SK-N-SH (cell line): ENCODE data around the gene SMARCA4. TPM values are rescaled to one million over a fixed set of nuclear protein-coding genes. Genes with fewer than 3 reads are reported as not detected.

Experiments used
- CTCF ChIA-PET: fragments of 300-600, 350-600 bp; formaldehyde crosslinking; extraction: SDS; loops from one replicate; lab custom pipeline; 2021; lab: Yijun Ruan, JAX
- POLR2A ChIA-PET: fragments of 350-600 bp; sonication (Branson Sonifier 250); formaldehyde crosslinking; extraction: SDS; loops from one replicate; lab custom pipeline; 2020; ENCODE audit warnings: antibody characterized with exemption, inconsistent platforms; lab: Yijun Ruan, JAX
- DNase-seq: peaks from one replicate; pipeline ENCODE4 v3.0.0; 2012
- H2AFZ ChIP-seq: fragments of 200-600 bp; sonication (generic); 2 replicates; pipeline ENCODE4 v1.8.1; 2016; ENCODE audit warnings: antibody characterized with exemption, mild to moderate bottlenecking, low read depth
- H3F3A ChIP-seq: fragments of 200-600 bp; sonication (generic); replicated peaks from 2 replicates; pipeline ENCODE3; 2016; ENCODE audit warnings: antibody characterized with exemption, mild to moderate bottlenecking; ENCODE audit not compliant: insufficient read depth
- H3K27ac ChIP-seq, 2 experiments: fragments of 200-500 bp in 1 of 2; fragments of 200-600 bp in 1 of 2; sonication (Bioruptor generic) in 1 of 2; sonication (generic), shearing (Covaris generic) in 1 of 2; 2 replicates each; pipeline versions ENCODE4 v1.5.1 to v1.6.1; 2014 to 2016; ENCODE audit warnings: low read depth in 2 of 2, inconsistent platforms in 1 of 2, low read length in 1 of 2, mild to moderate bottlenecking in 1 of 2, mixed read lengths in 1 of 2
- H3K27me3 ChIP-seq: fragments of 200-600 bp; sonication (generic), shearing (Covaris generic); 2 replicates; pipeline ENCODE4 v1.6.1; 2016; ENCODE audit warnings: mixed run types; ENCODE audit not compliant: insufficient read depth
- H3K36me3 ChIP-seq, 2 experiments: fragments of 200-500 bp in 1 of 2; fragments of 200-600 bp in 1 of 2; sonication (Bioruptor generic) in 1 of 2; sonication (generic) in 1 of 2; replicated peaks in 1 of 2; 2 replicates each; pipeline versions ENCODE3 to v1.5.1; 2014 to 2016; ENCODE audit warnings: low read length in 1 of 2, mild to moderate bottlenecking in 1 of 2; ENCODE audit not compliant: insufficient read depth in 2 of 2, control insufficient read depth in 1 of 2
- H3K4me1 ChIP-seq, 2 experiments: fragments of 200-500 bp in 1 of 2; fragments of 200-600 bp in 1 of 2; sonication (Bioruptor generic) in 1 of 2; sonication (generic), shearing (Covaris generic) in 1 of 2; 2 replicates each; pipeline versions ENCODE4 v1.5.1 to v1.6.1; 2014 to 2016; ENCODE audit warnings: low read depth in 1 of 2, low read length in 1 of 2, mixed run types in 1 of 2; ENCODE audit not compliant: insufficient read depth in 2 of 2, control insufficient read depth in 1 of 2
- H3K4me2 ChIP-seq: fragments of 200-600 bp; sonication (generic), shearing (Covaris generic); 2 replicates; pipeline ENCODE4 v1.6.1; 2017; ENCODE audit warnings: mixed run types
- H3K4me3 ChIP-seq, 2 experiments: fragments of 200-500 bp in 1 of 2; fragments of 200-600 bp in 1 of 2; sonication (Bioruptor generic) in 1 of 2; sonication (generic), shearing (Covaris generic) in 1 of 2; 2 replicates each; pipeline versions ENCODE4 v1.5.1 to v1.8.1; 2014 to 2016; ENCODE audit warnings: low read depth in 2 of 2, inconsistent platforms in 1 of 2, low read length in 1 of 2, mild to moderate bottlenecking in 1 of 2, mixed read lengths in 1 of 2, moderate library complexity in 1 of 2
- H3K79me2 ChIP-seq: fragments of 200-600 bp; sonication (generic); 2 replicates; pipeline ENCODE4 v1.8.1; 2017; ENCODE audit warnings: mild to moderate bottlenecking; ENCODE audit not compliant: insufficient read depth
- H3K9ac ChIP-seq: fragments of 200-600 bp; sonication (generic); 2 replicates; pipeline ENCODE4 v1.6.1; 2017; ENCODE audit warnings: mixed run types
- H3K9me2 ChIP-seq: fragments of 200-600 bp; sonication (generic); 2 replicates; pipeline ENCODE4 v1.6.1; 2017; ENCODE audit warnings: mixed run types
- H3K9me3 ChIP-seq: fragments of 200-600 bp; sonication (generic); 2 replicates; pipeline ENCODE4 v1.6.1; 2017; ENCODE audit warnings: mixed run types, mild to moderate bottlenecking, moderate library complexity
- H4K20me1 ChIP-seq: fragments of 200-600 bp; sonication (generic); 2 replicates; pipeline ENCODE4 v1.6.1; 2017; ENCODE audit warnings: mild to moderate bottlenecking, mixed run types; ENCODE audit not compliant: insufficient read depth
- CHD2 ChIP-seq: fragments of 150-350 bp; IDR thresholded peaks from 2 replicates; pipeline ENCODE4 v1.6.1; 2018; ENCODE audit warnings: low read length; ENCODE audit not compliant: partially characterized antibody
- EZH2phosphoT487 ChIP-seq: fragments of 200-600 bp; sonication (generic); IDR thresholded peaks from 2 replicates; pipeline ENCODE4 v1.6.1; 2017; ENCODE audit warnings: low read depth, mixed run types, mild to moderate bottlenecking, antibody characterized with exemption, moderate library complexity, borderline replicate concordance
- FOSL2 ChIP-seq: IDR thresholded peaks from 2 replicates; pipeline ENCODE4 v1.4.0; 2012; ENCODE audit warnings: low read depth, mild to moderate bottlenecking, moderate library complexity, borderline replicate concordance
- FOXM1 ChIP-seq: IDR thresholded peaks from 2 replicates; pipeline ENCODE4 v1.4.0; 2012; ENCODE audit warnings: low read depth, mild to moderate bottlenecking
- GABPA ChIP-seq: IDR thresholded peaks from 2 replicates; pipeline ENCODE4 v1.4.0; 2012; ENCODE audit warnings: low read depth, mild to moderate bottlenecking
- GATA2 ChIP-seq: sonication (generic); formaldehyde crosslinking; IDR thresholded peaks from 2 replicates; pipeline ENCODE4 v1.5.0; 2020; ENCODE audit warnings: mild to moderate bottlenecking, missing genetic modification reagents
- JUND ChIP-seq: IDR thresholded peaks from 2 replicates; pipeline ENCODE4 v1.4.0; 2012
- MAX ChIP-seq: IDR thresholded peaks from 2 replicates; pipeline ENCODE4 v1.4.0; 2012; ENCODE audit warnings: low read depth
- NFIC ChIP-seq: IDR thresholded peaks from 2 replicates; pipeline ENCODE4 v1.4.0; 2012; ENCODE audit warnings: borderline replicate concordance
- NRF1 ChIP-seq: IDR thresholded peaks from 2 replicates; pipeline ENCODE4 v1.6.1; 2012; ENCODE audit warnings: low read depth, mild to moderate bottlenecking, low read length
- PBX3 ChIP-seq: IDR thresholded peaks from 2 replicates; pipeline ENCODE4; 2012
- RAD21 ChIP-seq: IDR thresholded peaks from 2 replicates; pipeline ENCODE4 v1.6.1; 2012; ENCODE audit warnings: mild to moderate bottlenecking, low read length
- RCOR1 ChIP-seq: fragments of 150-350 bp; IDR thresholded peaks from 2 replicates; pipeline ENCODE4 v1.6.1; 2017; ENCODE audit warnings: antibody characterized with exemption, low read length
- REST ChIP-seq: IDR thresholded peaks from 2 replicates; pipeline ENCODE4 v1.6.1; 2012; ENCODE audit warnings: mild to moderate bottlenecking, low read depth, low read length, moderate library complexity
- TAF1 ChIP-seq: IDR thresholded peaks from 2 replicates; pipeline ENCODE4 v1.6.1; 2012; ENCODE audit warnings: low read depth, mild to moderate bottlenecking, low read length, moderate library complexity, borderline replicate concordance
- TCF12 ChIP-seq: IDR thresholded peaks from 2 replicates; pipeline ENCODE4 v1.4.0; 2012
- USF2 ChIP-seq: fragments of 150-350 bp; IDR thresholded peaks from 2 replicates; pipeline ENCODE4 v1.6.1; 2017; ENCODE audit warnings: antibody characterized with exemption, low read length, low read depth, borderline replicate concordance
- WGBS: methylation state at CpG from one replicate; pipeline ENCODE4 v1.1.6; 2017; ENCODE audit warnings: low lambda C conversion rate; 5-methylcytosine and 5-hydroxymethylcytosine counted together
- polyA plus RNA-seq, 3 experiments: library from polyadenylated mRNA; depleted of rRNA; stranded (reverse); fragments of >200 nt; gene quantifications; 2 replicates each; pipeline ENCODE4 v1.2.3, GENCODE V29; 2012
- TF ChIP-seq, protein P1 (sequence below): IDR thresholded peaks from 2 replicates; pipeline ENCODE4 v1.4.0; 2012; ENCODE audit warnings: low read depth, borderline replicate concordance
- TF ChIP-seq, protein P2 (sequence below): fragments of 200-600 bp; sonication (generic); IDR thresholded peaks from 2 replicates; pipeline ENCODE4 v1.6.1; 2017; ENCODE audit warnings: antibody characterized with exemption, mild to moderate bottlenecking, moderate library complexity

The SMARCA4 gene
- polyA plus RNA-seq, 1 of the 3 experiments (the other 2 are of a cell fraction) = 90.7 TPM

DNA sequence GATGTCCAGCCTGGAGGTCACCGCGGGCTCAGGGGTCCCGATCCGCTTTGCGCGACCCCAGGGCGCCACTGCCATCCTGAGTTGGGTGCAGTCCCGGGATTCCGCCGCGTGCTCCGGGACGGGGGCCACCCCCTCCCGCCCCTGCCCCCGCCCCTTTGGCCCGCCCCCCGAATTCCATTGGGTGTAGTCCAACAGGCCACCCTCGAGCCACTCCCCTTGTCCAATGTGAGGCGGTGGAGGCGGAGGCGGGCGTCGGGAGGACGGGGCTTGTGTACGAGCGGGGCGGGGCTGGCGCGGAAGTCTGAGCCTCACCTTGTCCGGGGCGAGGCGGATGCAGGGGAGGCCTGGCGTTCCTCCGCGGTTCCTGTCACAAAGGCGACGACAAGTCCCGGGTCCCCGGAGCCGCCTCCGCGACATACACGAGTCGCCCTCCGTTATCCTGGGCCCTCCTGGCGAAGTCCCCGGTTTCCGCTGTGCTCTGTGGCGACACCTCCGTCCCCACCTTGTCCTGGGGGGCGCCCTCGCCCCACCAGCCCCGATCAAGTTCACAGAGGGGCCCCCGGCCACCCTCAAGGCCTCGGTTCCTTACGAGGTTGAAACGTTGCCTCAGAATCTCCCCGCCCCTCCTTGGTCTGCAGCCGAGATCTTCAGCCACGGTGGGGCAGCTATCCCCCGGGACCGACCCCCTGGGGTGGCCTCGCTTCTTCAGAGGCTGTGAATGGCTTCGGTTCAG lies 129.6 kb downstream of the SMARCA4 start (continued):
- TF ChIP-seq REST (no peak), USF2 (no peak), FOSL2 (no peak), JUND (no peak), NFIC (no peak), EZH2phosphoT487 (no peak)
- TF ChIP-seq, protein P1, sequence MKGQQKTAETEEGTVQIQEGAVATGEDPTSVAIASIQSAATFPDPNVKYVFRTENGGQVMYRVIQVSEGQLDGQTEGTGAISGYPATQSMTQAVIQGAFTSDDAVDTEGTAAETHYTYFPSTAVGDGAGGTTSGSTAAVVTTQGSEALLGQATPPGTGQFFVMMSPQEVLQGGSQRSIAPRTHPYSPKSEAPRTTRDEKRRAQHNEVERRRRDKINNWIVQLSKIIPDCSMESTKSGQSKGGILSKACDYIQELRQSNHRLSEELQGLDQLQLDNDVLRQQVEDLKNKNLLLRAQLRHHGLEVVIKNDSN = no peak

DNA sequence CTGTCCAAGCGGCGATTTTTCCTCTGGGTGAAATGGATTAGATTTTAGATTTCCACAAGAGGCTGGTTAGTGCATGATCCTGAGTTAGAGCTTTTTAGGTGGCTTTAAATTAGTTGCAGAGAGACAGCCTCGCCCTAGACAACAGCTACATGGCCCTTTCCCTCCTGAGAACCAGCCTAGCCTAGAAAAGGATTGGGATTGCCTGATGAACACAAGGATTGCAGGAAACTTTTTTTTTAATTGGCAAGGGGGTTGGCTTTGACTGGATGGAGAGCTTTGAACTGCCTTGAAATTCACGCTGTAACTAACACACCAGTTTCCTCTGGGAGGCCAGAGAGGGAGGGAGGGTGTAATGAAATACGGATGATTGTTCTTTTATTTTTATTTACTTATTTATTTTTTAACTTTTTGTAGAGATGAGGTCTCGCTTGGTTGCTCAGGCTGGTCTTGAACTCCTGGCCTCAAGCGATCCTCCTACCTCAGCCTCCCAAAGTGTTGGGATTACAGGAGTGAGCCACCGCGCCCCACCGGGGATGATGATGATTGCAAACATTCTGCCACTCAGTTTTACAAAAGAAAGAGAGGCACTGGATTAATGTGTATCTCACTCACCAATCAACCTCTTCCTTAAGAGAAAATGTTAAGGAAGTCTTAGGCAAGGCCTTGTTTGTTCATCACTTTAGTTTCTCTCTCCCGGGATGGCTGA lies 130.3 kb downstream of the SMARCA4 start:
- H3K36me3 ChIP-seq = peaks cover 0 to 6% of the 10 kb centered on the region in 2 experiments
- H3K27me3 ChIP-seq = no peaks in the 10 kb centered on the region
- peak overlapping the region; percentile 72; the same call in 1 of the 2 replicates for H2AFZ ChIP-seq
- H3K9me2 ChIP-seq = no peaks in the 10 kb centered on the region
- H3K9ac ChIP-seq = peak overlapping the region; percentile 96
- peaks cover 64% of the 10 kb centered on the region for H3K79me2 ChIP-seq
- H3F3A ChIP-seq = peaks cover 48% of the 10 kb centered on the region
- 60% methylated on average over 11 of the region's 11 CpGs for WGBS
- DNase-seq = no peak
- H3K4me1 ChIP-seq = peaks cover 7 to 28% of the 10 kb centered on the region in 2 experiments
- H4K20me1 ChIP-seq = no peaks in the 10 kb centered on the region
- peak overlapping the region; percentile 77 to 83 for H3K27ac ChIP-seq
- H3K4me3 ChIP-seq = peak overlapping the region; percentile 63 to 67
- H3K4me2 ChIP-seq = peak overlapping the region; percentile 97
- CTCF ChIA-PET = interaction anchor here (1.5 to 7.6 kb wide), 4 partner anchors 14 to 154 kb away, joined by 3 to 47 read pairs (median 4); no protein-coding TSS in a partner anchor
- POLR2A ChIA-PET = no interaction called here
- no peaks in the 10 kb centered on the region for H3K9me3 ChIP-seq
- TF ChIP-seq TAF1 (no peak), MAX (no peak), TCF12 (no peak), NRF1 (no peak), RCOR1 (no peak), CHD2 (no peak), RAD21 (no peak), GABPA (no peak), FOXM1 (no peak), GATA2 (no peak), PBX3 (no peak)
- TF ChIP-seq, protein P2, sequence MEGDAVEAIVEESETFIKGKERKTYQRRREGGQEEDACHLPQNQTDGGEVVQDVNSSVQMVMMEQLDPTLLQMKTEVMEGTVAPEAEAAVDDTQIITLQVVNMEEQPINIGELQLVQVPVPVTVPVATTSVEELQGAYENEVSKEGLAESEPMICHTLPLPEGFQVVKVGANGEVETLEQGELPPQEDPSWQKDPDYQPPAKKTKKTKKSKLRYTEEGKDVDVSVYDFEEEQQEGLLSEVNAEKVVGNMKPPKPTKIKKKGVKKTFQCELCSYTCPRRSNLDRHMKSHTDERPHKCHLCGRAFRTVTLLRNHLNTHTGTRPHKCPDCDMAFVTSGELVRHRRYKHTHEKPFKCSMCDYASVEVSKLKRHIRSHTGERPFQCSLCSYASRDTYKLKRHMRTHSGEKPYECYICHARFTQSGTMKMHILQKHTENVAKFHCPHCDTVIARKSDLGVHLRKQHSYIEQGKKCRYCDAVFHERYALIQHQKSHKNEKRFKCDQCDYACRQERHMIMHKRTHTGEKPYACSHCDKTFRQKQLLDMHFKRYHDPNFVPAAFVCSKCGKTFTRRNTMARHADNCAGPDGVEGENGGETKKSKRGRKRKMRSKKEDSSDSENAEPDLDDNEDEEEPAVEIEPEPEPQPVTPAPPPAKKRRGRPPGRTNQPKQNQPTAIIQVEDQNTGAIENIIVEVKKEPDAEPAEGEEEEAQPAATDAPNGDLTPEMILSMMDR = no peak
